Measurements from ENCODE around the gene CAPN5. TPM values are rescaled to one million over a fixed set of nuclear protein-coding genes. Genes with fewer than 3 reads are reported as not detected.

Gene CAPN5
- total RNA-seq, 4 donors from 2014 or later = 4.0 to 11.3 (median 6.0) TPM

GRCh38 chr11:77074626-77075221 lies 8.0 kb downstream of the CAPN5 start:
- no peak for DNase-seq (ENCODE audit: extremely low spot score)
- Histone ChIP-seq H3K4me3 (no peak overlapping the region), H3K9me3 (no peaks in the 10 kb centered on the region), H3K4me1 (peaks cover 27 to 48% (median 40%) of the 10 kb centered on the region in 4 donors), H3K27me3 (no peaks in the 10 kb centered on the region), H3K27ac (replicated peaks in 1 of 4) (peak overlapping the region; percentile 75 to 84 (median 80)), H3K36me3 (no peaks in the 10 kb centered on the region)
- 92% methylated on average over 15 of the region's 15 CpGs for WGBS
- TF ChIP-seq POLR2AphosphoS5 (IDR thresholded peaks at IDR 0.05) = no peak
- TF ChIP-seq POLR2A (IDR thresholded peaks at IDR 0.05; ENCODE audit: low read depth) = no peak
- TF ChIP-seq CTCF (IDR thresholded peaks at IDR 0.05) = no peak
- no peak for TF ChIP-seq EP300 (IDR thresholded peaks at IDR 0.05)
- intact Hi-C loops (cut with DNase I) = no loop called here

- DNase-seq (ENCODE audit: extremely low spot score) = no peak
- H3K4me3 ChIP-seq = no peak overlapping the region
- WGBS = 91% methylated on average over 4 of the region's 5 CpGs
- H3K36me3 ChIP-seq = no peaks in the 10 kb centered on the region
- H3K27me3 ChIP-seq = no peaks in the 10 kb centered on the region
- H3K4me1 ChIP-seq = peaks cover 27 to 48% (median 38%) of the 10 kb centered on the region in 4 donors
- no peaks in the 10 kb centered on the region for H3K9me3 ChIP-seq
- no peak for TF ChIP-seq POLR2AphosphoS5 (IDR thresholded peaks at IDR 0.05)
- TF ChIP-seq CTCF (IDR thresholded peaks at IDR 0.05) = no peak
- no peak for TF ChIP-seq POLR2A (IDR thresholded peaks at IDR 0.05; ENCODE audit: low read depth)
- TF ChIP-seq EP300 (IDR thresholded peaks at IDR 0.05) = no peak
- H3K27ac ChIP-seq (replicated peaks in 1 of 4) = peak overlapping the region in 2 of 4 donors; percentile 83 to 84
- intact Hi-C loops (cut with DNase I) = no loop called here
These were observed 8.7 kb downstream of the CAPN5 start for GRCh38 chr11:77075425-77075905.

GRCh38 chr11:77079666-77080065 lies 12.9 kb downstream of the CAPN5 start:
- Histone ChIP-seq H3K36me3 (no peaks in the 10 kb centered on the region), H3K4me1 (peaks cover 18 to 36% (median 28%) of the 10 kb centered on the region in 4 donors), H3K27me3 (no peaks in the 10 kb centered on the region), H3K4me3 (no peak overlapping the region), H3K27ac (replicated peaks in 1 of 4) (no peak overlapping the region), H3K9me3 (no peaks in the 10 kb centered on the region)
- intact Hi-C loops (cut with DNase I) = no loop called here
- WGBS = 80% methylated on average over 2 of the region's 2 CpGs
- DNase-seq (ENCODE audit: extremely low spot score) = no peak
- TF ChIP-seq POLR2A (IDR thresholded peaks at IDR 0.05; ENCODE audit: low read depth) = no peak
- no peak for TF ChIP-seq CTCF (IDR thresholded peaks at IDR 0.05)
- no peak for TF ChIP-seq EP300 (IDR thresholded peaks at IDR 0.05)
- no peak for TF ChIP-seq POLR2AphosphoS5 (IDR thresholded peaks at IDR 0.05)

GRCh38 chr11:77080643-77081210 lies 14.0 kb downstream of the CAPN5 start:
- Histone ChIP-seq H3K36me3 (peaks cover 0 to 4% (median 1%) of the 10 kb centered on the region in 4 donors), H3K9me3 (no peaks in the 10 kb centered on the region), H3K4me3 (no peak overlapping the region), H3K27ac (replicated peaks in 1 of 4) (no peak overlapping the region), H3K27me3 (no peaks in the 10 kb centered on the region), H3K4me1 (peaks cover 16 to 30% (median 22%) of the 10 kb centered on the region in 4 donors)
- TF ChIP-seq EP300 (IDR thresholded peaks at IDR 0.05) = no peak
- TF ChIP-seq CTCF (IDR thresholded peaks at IDR 0.05) = no peak
- TF ChIP-seq POLR2A (IDR thresholded peaks at IDR 0.05; ENCODE audit: low read depth) = no peak
- TF ChIP-seq POLR2AphosphoS5 (IDR thresholded peaks at IDR 0.05) = no peak
- 100% methylated on average over 1 of the region's 2 CpGs for WGBS
- no peak for DNase-seq (ENCODE audit: extremely low spot score)
- intact Hi-C loops (cut with DNase I) = no loop called here
